ENCODE results near the gene JPH3. TPM values are rescaled to one million over a fixed set of nuclear protein-coding genes. Genes with fewer than 3 reads are reported as not detected.

JPH3 gene
- total RNA-seq, 1 experiment from 2014 or later, result 0.11 TPM

DNA sequence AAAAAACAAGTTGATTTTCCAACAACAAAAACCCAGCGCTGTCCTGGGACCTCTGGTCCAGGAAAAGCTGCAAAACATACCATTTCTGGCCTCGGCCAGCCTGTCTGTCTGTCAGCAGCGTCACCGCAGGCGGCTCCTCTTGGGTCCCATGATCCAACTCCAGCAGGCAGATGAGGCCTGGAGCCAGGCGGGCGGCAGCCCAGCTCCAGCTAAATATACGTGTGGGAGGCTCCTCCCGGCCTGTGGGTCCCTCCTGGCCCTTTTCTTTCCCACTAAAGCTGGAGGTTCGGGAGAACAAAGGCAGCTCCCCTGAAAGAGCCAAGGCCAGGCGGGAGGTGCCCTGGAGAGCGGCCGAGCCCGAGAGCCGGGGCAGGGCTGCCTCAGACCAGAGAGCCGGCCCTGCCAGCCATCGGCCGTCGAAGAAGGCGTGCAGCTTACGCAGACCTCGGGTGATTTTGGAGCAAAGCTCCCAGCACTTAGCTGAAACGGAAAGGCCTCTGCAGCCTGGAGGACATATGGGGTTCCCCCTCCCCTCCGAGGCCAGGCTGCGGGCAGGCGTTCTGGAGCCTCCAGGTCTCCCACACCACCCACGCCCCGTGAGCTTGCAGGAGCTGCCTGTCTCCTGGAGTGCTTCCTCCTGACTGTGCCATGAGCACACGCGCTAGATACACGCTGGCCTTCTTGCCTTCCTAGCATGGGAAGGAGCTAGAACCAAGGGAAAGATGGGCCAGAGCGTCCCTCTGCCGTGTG, 19.9 kb upstream of the JPH3 start:
- peak overlapping the region; percentile 31 for H3K4me3 ChIP-seq
- 0 out of 2 replicates have a peak, but pooled peaks cover 5% of the 10 kb centered on the region for H3K9me3 ChIP-seq (replicated peaks)
- H3K4me1 ChIP-seq (replicated peaks), result peaks cover 69% of the 10 kb centered on the region
- peak; percentile 87 to 96 for DNase-seq (ENCODE audit: low read depth in 1 of 2, low spot score in 2 of 2)
- H3K27me3 ChIP-seq (replicated peaks), result no peaks in the 10 kb centered on the region
- no peaks in the 10 kb centered on the region for H3K36me3 ChIP-seq
- H3K27ac ChIP-seq, result peak overlapping the region; percentile 98

DNA sequence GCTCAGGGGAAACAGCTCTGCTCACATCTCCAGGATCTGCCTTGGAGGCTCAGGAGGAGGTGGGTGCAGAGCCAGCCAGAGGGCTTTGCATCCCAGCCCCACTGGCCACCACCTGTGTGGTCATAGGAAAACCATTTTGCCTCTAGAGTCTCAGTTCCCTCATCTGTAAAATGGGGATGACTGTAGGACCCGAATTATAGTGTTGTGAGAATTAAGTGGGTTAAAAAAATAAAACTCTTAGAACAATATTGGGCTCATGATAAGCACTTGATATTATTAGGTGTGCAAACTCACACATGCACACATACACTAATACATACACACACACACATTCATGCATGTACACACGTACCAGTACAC, 19.4 kb upstream of the JPH3 start:
- peak overlapping the region; percentile 31 for H3K4me3 ChIP-seq
- H3K4me1 ChIP-seq (replicated peaks), result peaks cover 67% of the 10 kb centered on the region
- H3K27me3 ChIP-seq (replicated peaks), result no peaks in the 10 kb centered on the region

DNA sequence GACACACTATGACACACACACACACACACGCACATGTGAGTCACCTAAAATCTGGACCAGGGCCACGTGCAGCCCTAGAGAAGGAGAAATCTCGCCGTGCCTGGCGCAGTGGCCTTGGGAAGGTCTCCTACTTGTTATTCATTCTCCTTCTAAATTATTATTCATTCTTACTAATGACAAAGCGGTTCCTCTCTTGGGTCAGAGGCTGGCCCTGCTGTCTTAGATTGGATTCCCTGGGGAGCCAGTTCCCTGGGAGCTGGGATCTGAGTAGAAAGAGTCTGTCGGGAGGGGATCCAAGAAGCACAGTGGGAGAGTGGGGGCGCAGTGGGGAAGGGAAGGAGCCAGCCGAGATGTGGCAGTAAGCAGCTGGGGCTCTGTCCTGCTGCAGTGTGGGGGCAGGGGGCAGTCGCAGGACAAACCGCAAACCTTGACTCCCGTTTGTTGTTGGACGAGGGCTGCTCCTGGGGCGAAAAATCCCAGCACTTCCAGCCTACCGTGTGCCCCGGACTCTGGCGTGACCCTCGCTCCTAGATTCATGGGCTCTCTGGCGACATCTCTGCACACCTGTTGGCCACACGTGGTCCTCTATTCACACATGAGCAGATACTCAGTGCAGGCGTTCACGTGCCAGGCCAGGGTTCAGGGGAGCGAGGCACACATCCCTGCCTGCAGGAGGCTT, 18.7 kb upstream of the JPH3 start:
- no peak overlapping the region for H3K4me3 ChIP-seq
- no peaks in the 10 kb centered on the region for H3K27me3 ChIP-seq (replicated peaks)
- peaks cover 60% of the 10 kb centered on the region for H3K4me1 ChIP-seq (replicated peaks)
- 0 out of 2 replicates have a peak, but pooled peaks cover 5% of the 10 kb centered on the region for H3K9me3 ChIP-seq (replicated peaks)
- H3K36me3 ChIP-seq, result no peaks in the 10 kb centered on the region
- DNase-seq (ENCODE audit: low read depth in 1 of 2, low spot score in 2 of 2), result peak; percentile 66 to 69
- H3K27ac ChIP-seq, result peak overlapping the region; percentile 98

More for the DNA sequence above, 19.4 kb upstream of the JPH3 start:
- no peaks in the 10 kb centered on the region for H3K36me3 ChIP-seq
- no peak for DNase-seq (ENCODE audit: low read depth in 1 of 2, low spot score in 2 of 2)
- H3K9me3 ChIP-seq (replicated peaks), result 0 out of 2 replicates have a peak, but pooled peaks cover 5% of the 10 kb centered on the region
- peak overlapping the region; percentile 98 for H3K27ac ChIP-seq

DNA sequence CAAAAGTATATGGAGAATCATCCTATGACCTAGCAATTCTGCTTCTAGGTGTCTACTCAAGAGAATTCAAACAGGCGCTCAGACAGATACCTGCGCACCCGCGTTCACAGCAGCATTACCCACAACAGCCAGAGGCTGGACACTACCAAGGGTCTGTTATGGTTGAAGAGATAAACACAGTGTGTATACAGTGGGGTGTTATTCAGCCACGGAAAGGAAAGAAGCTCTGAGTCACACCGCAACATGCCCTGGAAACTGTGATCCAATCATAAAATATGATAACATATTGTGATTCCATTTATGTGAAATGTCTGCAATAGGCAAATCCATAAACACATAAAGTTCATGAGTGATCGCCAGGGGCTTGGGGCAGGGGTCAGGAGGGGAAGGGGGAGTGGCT, 18.0 kb upstream of the JPH3 start:
- Histone ChIP-seq H3K9me3 (replicated peaks) (0 out of 2 replicates have a peak, but pooled peaks cover 5% of the 10 kb centered on the region), H3K4me1 (replicated peaks) (peaks cover 55% of the 10 kb centered on the region), H3K36me3 (no peaks in the 10 kb centered on the region), H3K27ac (peak overlapping the region; percentile 98), H3K27me3 (replicated peaks) (no peaks in the 10 kb centered on the region), H3K4me3 (no peak overlapping the region)
- peak in 1 of 2 experiments; percentile 48 for DNase-seq (ENCODE audit: low read depth in 1 of 2, low spot score in 2 of 2)

DNA sequence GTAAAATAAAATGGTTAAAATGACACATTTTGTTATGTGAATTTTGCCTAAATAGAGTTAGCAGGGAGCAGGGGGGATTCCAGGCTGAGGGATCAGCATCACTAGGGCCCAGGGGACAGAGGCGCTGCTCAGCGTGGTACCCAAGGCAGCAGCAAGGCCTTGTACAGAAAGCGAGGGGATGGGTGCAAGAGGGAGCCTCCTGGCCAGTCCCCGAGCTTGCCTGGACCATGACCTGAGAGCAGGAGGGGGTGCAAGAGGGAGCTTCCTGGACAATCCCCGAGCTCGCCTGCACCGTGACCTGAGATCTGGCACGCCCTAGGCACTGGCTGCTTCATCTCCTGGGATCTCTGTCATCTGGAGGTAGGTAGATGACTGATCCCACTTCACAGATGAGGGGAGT, 17.3 kb upstream of the JPH3 start:
- no peak overlapping the region for H3K4me3 ChIP-seq
- 0 out of 2 replicates have a peak, but pooled peaks cover 5% of the 10 kb centered on the region for H3K9me3 ChIP-seq (replicated peaks)
- H3K4me1 ChIP-seq (replicated peaks), result peaks cover 48% of the 10 kb centered on the region
- H3K36me3 ChIP-seq, result no peaks in the 10 kb centered on the region
- no peak for DNase-seq (ENCODE audit: low read depth in 1 of 2, low spot score in 2 of 2)
- H3K27ac ChIP-seq, result no peak overlapping the region
- H3K27me3 ChIP-seq (replicated peaks), result peaks cover 4% of the 10 kb centered on the region; the same call in 1 of the 2 replicates

DNA sequence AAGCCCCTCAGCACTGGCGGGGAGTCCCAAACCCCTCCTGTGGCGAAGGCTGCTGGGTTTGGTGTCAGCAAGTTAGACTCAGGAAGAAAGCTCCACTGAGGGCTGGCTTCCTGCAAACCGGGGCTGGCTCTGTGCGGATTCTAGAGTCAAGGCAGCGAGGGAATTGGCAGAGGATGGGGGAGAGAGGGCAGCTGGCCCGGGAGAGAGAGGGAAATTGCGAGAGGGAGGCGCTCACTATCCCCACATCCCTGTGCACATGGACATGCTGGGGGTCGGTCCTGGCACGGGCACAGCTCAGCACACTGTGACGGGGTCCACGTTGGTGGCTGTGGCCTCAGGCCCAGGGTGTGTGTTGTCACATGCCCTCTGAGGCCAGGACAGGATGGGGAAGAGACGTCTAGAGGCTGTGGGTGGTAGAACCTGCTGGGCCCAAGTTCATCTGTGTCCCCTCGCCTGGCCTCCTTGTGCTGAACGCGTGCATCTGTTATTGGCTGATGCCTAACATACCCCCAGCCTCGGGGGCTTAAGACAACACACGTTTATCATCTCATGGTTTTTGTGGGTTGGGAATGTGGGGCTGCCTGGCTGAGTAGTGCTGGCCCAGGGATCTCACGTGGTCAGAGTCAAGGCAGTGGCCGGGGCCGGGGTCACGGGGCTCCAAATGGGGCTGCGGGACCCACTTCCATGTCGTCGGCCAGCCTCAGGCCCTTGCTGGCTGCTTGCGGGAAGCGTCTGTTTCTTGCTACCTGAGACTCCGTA, 16.7 kb upstream of the JPH3 start:
- Histone ChIP-seq H3K27me3 (replicated peaks) (peaks cover 5% of the 10 kb centered on the region; the same call in 1 of the 2 replicates), H3K4me1 (replicated peaks) (peaks cover 42% of the 10 kb centered on the region), H3K36me3 (no peaks in the 10 kb centered on the region), H3K27ac (no peak overlapping the region), H3K4me3 (no peak overlapping the region), H3K9me3 (replicated peaks) (0 out of 2 replicates have a peak, but pooled peaks cover 5% of the 10 kb centered on the region)
- no peak for DNase-seq (ENCODE audit: low read depth in 1 of 2, low spot score in 2 of 2)

DNA sequence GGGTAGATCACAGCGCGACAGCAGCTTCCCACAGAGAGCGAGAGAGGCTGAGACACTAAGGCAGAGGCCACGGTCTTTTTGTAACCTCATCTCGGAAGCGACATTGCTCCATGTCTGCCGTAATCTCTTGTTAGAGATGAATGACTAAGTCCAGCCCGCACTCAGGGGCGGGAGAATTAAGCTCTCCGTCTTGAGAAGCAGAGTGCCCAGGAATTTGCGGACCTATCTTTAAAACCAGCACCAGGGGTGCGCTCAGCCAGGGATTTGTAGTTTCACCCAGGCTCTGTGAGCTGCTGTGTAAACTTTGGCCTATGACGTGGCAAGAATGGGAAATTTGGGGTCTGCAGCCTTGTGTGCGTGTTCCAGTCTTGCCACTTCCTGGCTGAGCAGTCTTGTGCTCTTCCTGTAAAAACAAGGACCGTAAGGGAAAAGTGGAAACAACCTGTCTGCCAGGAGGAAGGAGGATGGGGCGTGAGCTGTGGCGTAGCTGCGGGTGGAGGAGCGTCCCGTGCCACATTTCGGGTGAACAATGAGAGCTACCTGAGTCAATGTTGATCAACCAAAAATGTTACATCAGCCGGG, 16.0 kb upstream of the JPH3 start:
- no peak overlapping the region for H3K4me3 ChIP-seq
- H3K9me3 ChIP-seq (replicated peaks), result 0 out of 2 replicates have a peak, but pooled peaks cover 2% of the 10 kb centered on the region
- no peak for DNase-seq (ENCODE audit: low read depth in 1 of 2, low spot score in 2 of 2)
- H3K36me3 ChIP-seq, result no peaks in the 10 kb centered on the region
- no peak overlapping the region for H3K27ac ChIP-seq
- H3K27me3 ChIP-seq (replicated peaks), result peaks cover 5% of the 10 kb centered on the region; the same call in 1 of the 2 replicates
- peaks cover 37% of the 10 kb centered on the region for H3K4me1 ChIP-seq (replicated peaks)

DNA sequence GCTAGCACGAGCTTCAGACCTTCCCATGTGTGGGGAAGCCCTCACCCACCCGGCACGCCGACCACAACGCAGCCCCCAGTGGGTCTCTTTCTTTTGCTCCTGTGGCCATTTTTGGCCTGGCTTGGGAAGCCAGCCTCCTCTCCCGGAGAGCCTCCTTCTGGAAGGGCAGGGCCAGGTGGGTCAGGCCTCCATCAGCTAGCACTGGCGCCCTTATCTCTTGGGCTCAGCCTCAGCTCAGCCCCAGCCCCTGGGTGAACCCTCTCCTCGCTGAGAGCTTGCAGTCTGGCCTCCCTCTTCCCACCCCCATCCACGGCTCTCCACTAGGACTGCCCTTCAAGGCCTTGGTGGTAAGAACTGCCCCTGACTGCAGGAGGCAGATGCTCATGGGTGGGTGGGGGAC, 14.7 kb upstream of the JPH3 start:
- no peak for DNase-seq (ENCODE audit: low read depth in 1 of 2, low spot score in 2 of 2)
- Histone ChIP-seq H3K27ac (no peak overlapping the region), H3K4me1 (replicated peaks) (peaks cover 24% of the 10 kb centered on the region), H3K4me3 (no peak overlapping the region), H3K9me3 (replicated peaks) (no peaks in the 10 kb centered on the region), H3K36me3 (no peaks in the 10 kb centered on the region), H3K27me3 (replicated peaks) (peaks cover 9% of the 10 kb centered on the region)

DNA sequence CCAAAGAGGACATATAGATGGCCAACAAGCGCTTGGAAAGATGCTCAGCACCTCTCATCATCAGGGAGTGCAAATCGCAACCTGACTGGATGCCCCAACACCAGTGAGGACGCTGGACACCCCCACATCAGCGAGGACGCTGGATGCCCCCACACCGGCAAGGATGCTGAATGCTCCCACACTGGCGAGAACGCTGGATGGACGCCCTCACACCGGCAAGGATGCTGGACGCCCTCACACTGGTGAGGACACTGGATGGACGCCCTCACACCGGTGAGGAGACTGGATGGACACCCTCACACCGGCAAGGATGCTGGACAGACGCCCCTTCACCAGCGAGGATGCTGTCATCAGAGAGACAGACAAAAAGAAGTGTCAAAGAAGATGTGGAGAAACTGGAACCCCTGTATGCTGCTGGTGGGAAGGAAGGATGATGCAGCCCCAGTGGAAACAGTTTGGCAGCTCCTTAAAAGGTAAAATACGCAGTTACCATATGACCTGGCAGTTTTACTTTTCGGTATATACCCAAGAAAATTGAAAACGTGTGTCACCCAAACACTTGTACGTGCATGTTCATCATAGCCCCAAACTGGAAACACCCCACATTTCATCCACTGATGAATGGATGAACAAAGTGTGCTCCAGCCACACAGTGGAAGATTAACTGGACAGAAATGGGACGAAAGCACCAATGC, 10.1 kb upstream of the JPH3 start:
- no peaks in the 10 kb centered on the region for H3K36me3 ChIP-seq
- H3K27me3 ChIP-seq (replicated peaks), result peaks cover 31% of the 10 kb centered on the region
- peak in 1 of 2 experiments; percentile 34 for DNase-seq (ENCODE audit: low read depth in 1 of 2, low spot score in 2 of 2)
- H3K9me3 ChIP-seq (replicated peaks), result 0 out of 2 replicates have a peak, but pooled peaks cover under 1% of the 10 kb centered on the region
- H3K4me1 ChIP-seq (replicated peaks), result no peaks in the 10 kb centered on the region; the same call in 1 of the 2 replicates
- H3K27ac ChIP-seq, result no peak overlapping the region
- no peak overlapping the region for H3K4me3 ChIP-seq

DNA sequence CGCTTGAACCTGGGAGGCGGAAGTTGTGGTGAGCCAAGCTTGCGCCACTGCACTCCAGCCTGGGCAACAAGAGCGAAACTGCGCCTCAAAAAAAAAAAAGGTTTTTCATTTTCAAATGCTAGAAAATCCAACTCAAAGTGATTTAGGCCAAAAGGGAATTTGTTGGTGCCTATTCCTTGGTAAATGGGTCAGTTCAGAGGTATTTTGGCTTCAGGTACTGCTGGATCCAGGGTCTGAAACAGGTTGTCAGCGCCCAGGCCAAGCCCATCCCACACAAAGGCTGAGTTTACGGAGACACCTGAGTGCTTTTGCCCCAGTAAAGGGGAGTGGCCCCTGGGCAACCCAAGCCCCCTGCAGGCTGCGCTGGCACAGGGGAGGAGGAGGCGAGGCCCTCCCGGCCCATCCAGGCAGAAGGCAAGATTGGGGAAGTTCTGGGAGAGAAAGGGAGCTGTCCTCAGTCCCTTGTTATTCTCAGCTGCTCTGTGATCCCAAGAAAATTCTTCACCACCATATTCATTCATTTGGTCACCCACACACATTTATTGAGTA, 8.5 kb upstream of the JPH3 start:
- Histone ChIP-seq H3K27me3 (replicated peaks) (peaks cover 40% of the 10 kb centered on the region), H3K36me3 (no peaks in the 10 kb centered on the region), H3K27ac (no peak overlapping the region), H3K4me3 (no peak overlapping the region), H3K4me1 (replicated peaks) (no peaks in the 10 kb centered on the region; the same call in 1 of the 2 replicates), H3K9me3 (replicated peaks) (0 out of 2 replicates have a peak, but pooled peaks cover 3% of the 10 kb centered on the region)
- DNase-seq (ENCODE audit: low read depth in 1 of 2, low spot score in 2 of 2), result no peak

DNA sequence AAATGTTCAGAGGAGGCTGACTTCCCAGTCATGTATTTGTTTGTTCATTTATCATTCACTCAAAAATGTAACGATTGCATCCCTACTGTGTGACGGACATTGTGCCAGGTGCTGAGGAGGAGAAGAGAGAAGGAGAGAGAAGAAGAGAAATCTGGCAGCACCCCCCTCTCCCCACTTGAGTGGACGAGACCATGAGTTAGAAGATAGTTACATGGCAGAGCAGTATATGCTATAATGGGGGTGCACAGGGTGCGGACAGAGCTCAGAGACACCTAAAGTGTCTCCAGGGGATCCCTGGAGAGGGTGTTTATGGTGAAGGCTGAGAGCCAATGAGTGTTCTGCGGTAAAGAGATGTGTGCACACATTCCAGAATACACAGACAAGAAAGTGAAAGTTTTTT, 6.6 kb upstream of the JPH3 start:
- H3K27ac ChIP-seq, result no peak overlapping the region
- H3K36me3 ChIP-seq, result no peaks in the 10 kb centered on the region
- peaks cover 50% of the 10 kb centered on the region for H3K27me3 ChIP-seq (replicated peaks)
- no peaks in the 10 kb centered on the region for H3K4me1 ChIP-seq (replicated peaks)
- 0 out of 2 replicates have a peak, but pooled peaks cover 5% of the 10 kb centered on the region for H3K9me3 ChIP-seq (replicated peaks)
- DNase-seq (ENCODE audit: low read depth in 1 of 2, low spot score in 2 of 2), result no peak
- no peak overlapping the region for H3K4me3 ChIP-seq

DNA sequence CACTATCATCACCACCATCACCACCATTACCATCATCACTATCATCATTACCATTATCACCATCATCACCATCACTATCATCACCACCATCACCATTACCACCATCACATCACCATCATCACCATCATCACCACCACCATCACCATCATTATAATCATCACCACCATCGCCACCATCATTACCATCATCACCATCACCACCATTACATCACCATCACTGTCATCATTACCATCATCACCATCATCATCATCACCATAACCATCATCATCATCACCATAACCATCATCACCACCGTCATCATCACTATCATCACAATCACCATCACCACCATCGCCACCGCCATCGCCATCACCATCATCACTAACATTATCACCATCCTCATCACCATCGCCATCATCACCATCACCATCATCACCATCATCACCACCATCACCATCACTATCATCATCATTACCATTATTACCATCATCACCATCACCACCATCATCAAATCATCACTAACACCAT, 4.9 kb upstream of the JPH3 start:
- Histone ChIP-seq H3K9me3 (replicated peaks) (0 out of 2 replicates have a peak, but pooled peaks cover 5% of the 10 kb centered on the region), H3K36me3 (no peaks in the 10 kb centered on the region), H3K27me3 (replicated peaks) (peaks cover 60% of the 10 kb centered on the region), H3K27ac (no peak overlapping the region), H3K4me3 (no peak overlapping the region), H3K4me1 (replicated peaks) (no peaks in the 10 kb centered on the region)
- DNase-seq (ENCODE audit: low read depth in 1 of 2, low spot score in 2 of 2), result no peak
